Gastroesophageal sphincter (tissue), 3 donors: Measurements from ENCODE around the gene COX15.

ENCODE experiments used
- CTCF ChIP-seq, 4 experiments: fragments of 200-600 bp in 2 of 4; fragments of 450-650 bp in 2 of 4; sonication (generic) in 1 of 4; IDR thresholded peaks; one replicate each; pipeline ENCODE4 v1.5.1; 2017 to 2019; ENCODE audit warnings: antibody characterized with exemption in 4 of 4, mild to moderate bottlenecking in 2 of 4, moderate library complexity in 2 of 4
- EP300 ChIP-seq: sonication (generic); formaldehyde crosslinking; IDR thresholded peaks from one replicate; pipeline ENCODE4 v1.6.1; 2017; ENCODE audit warnings: antibody characterized with exemption, mild to moderate bottlenecking
- POLR2A ChIP-seq, 2 donors: fragments of 450-650 bp; IDR thresholded peaks; one replicate each; pipeline ENCODE4 v1.6.1; 2017; ENCODE audit warnings: antibody characterized with exemption in 2 of 2, mild to moderate bottlenecking in 2 of 2, moderate library complexity in 1 of 2
- POLR2AphosphoS5 ChIP-seq: sonication (generic); formaldehyde crosslinking; IDR thresholded peaks from one replicate; pipeline ENCODE4 v1.6.1; 2017; ENCODE audit warnings: antibody characterized with exemption

GRCh38 chr10:99693933-99694583 is 37.9 kb downstream of the COX15 start:
- TF ChIP-seq CTCF (IDR thresholded peaks at IDR 0.05) (no peak), POLR2A (IDR thresholded peaks at IDR 0.05) (no peak), POLR2AphosphoS5 (no peak), EP300 (no peak)
